Endothelial cell of umbilical vein (primary cell): Measurements from ENCODE around the gene ARMH3. TPM values are rescaled to one million over a fixed set of nuclear protein-coding genes. Genes with fewer than 3 reads are reported as not detected.

Experiments used
- BruUV-seq: library from RNA; stranded (reverse); fragments of 400-500 nt; replicated peaks from 2 replicates; lab custom pipeline; 2021; lab: Mats Ljungman, UMichigan
- CTCF ChIA-PET: fragments of 300-600, 350-600 bp; sonication (Branson Sonifier 250); formaldehyde crosslinking; loops from one replicate; lab custom pipeline; 2021; ENCODE audit warnings: antibody characterized with exemption, inconsistent platforms; lab: Charles Lee
- POLR2A ChIA-PET: fragments of 300-600, 350-600 bp; sonication (Branson Sonifier 250); formaldehyde crosslinking; loops from one replicate; lab custom pipeline; 2021; ENCODE audit warnings: antibody characterized with exemption, inconsistent platforms; lab: Charles Lee
- DNase-seq: peaks from one replicate; pipeline ENCODE4 v3.0.0-alpha.2; 2011; ENCODE audit warnings: low read depth, low spot score
- FAIRE-seq: peaks from 2 replicates; lab custom pipeline; 2011; peaks lifted over from hg19 to GRCh38; lab: Jason Lieb, UNC
- H2AFZ ChIP-seq: 2 replicates; pipeline ENCODE4 v1.6.0; 2012; ENCODE audit warnings: low read depth, low read length, control low read depth, inconsistent platforms
- H3K27ac ChIP-seq: 2 replicates; pipeline ENCODE4 v1.5.1; 2011; ENCODE audit warnings: low read depth, mild to moderate bottlenecking, control low read depth, low read length, moderate library complexity; ENCODE audit not compliant: insufficient read depth
- H3K27me3 ChIP-seq, 2 experiments: 2 replicates each; pipeline versions ENCODE4 v1.6.0 to v1.6.1; 2011; ENCODE audit warnings: low read length in 2 of 2, mixed read lengths in 1 of 2; ENCODE audit not compliant: control insufficient read depth in 2 of 2, insufficient read depth in 2 of 2
- H3K36me3 ChIP-seq, 2 experiments: 2 replicates in 1 of 2; 3 replicates in 1 of 2; pipeline ENCODE4 v1.5.1; 2011; ENCODE audit warnings: low read length in 2 of 2, mild to moderate bottlenecking in 1 of 2, moderate library complexity in 1 of 2; ENCODE audit not compliant: control insufficient read depth in 2 of 2, insufficient read depth in 2 of 2; ENCODE audit errors: extremely low read depth in 1 of 2
- H3K4me1 ChIP-seq: 3 replicates; pipeline ENCODE4 v1.5.1; 2011; ENCODE audit warnings: mild to moderate bottlenecking, low read length; ENCODE audit not compliant: control insufficient read depth, insufficient read depth; ENCODE audit errors: extremely low read depth
- H3K4me2 ChIP-seq: 2 replicates; pipeline ENCODE4 v1.6.1; 2011; ENCODE audit warnings: low read length, control low read depth, mixed read lengths; ENCODE audit not compliant: insufficient read depth
- H3K4me3 ChIP-seq, 3 experiments: fragments of 200-600 bp in 1 of 3; sonication (generic), shearing (Covaris generic) in 1 of 3; replicated peaks in 1 of 3; 2 replicates each; pipeline ENCODE4 v1.5.1; 2011 to 2016; ENCODE audit warnings: control low read depth in 3 of 3, low read length in 3 of 3, mild to moderate bottlenecking in 2 of 3, inconsistent platforms in 1 of 3, low read depth in 1 of 3, moderate library complexity in 1 of 3; ENCODE audit not compliant: insufficient read depth in 1 of 3
- H3K79me2 ChIP-seq: 2 replicates; pipeline ENCODE4 v1.6.0; 2012; ENCODE audit warnings: low read length, inconsistent platforms; ENCODE audit not compliant: control insufficient read depth, insufficient read depth
- H3K9ac ChIP-seq: replicated peaks from 2 replicates; pipeline ENCODE3; 2011; ENCODE audit warnings: low read length, control low read depth; ENCODE audit not compliant: insufficient read depth; ENCODE audit errors: extremely low read depth
- H3K9me1 ChIP-seq: replicated peaks from 3 replicates; pipeline ENCODE4 v1.6.0; 2011; ENCODE audit warnings: mild to moderate bottlenecking, low read length; ENCODE audit not compliant: control insufficient read depth, insufficient read depth; ENCODE audit errors: extremely low read depth
- H3K9me3 ChIP-seq: replicated peaks from 2 replicates; pipeline ENCODE4 v1.5.1; 2012; ENCODE audit warnings: low read length, inconsistent platforms; ENCODE audit not compliant: control insufficient read depth, insufficient read depth
- H4K20me1 ChIP-seq: replicated peaks from 2 replicates; pipeline ENCODE3; 2011; ENCODE audit warnings: mild to moderate bottlenecking, low read length; ENCODE audit not compliant: control insufficient read depth, insufficient read depth; ENCODE audit errors: extremely low read depth
- FOS ChIP-seq: IDR thresholded peaks from 2 replicates; pipeline ENCODE4 v1.6.1; 2011; ENCODE audit warnings: mild to moderate bottlenecking, low read length, moderate library complexity, borderline replicate concordance; ENCODE audit not compliant: insufficient read depth
- GATA2 ChIP-seq: IDR thresholded peaks from 2 replicates; pipeline ENCODE4 v1.7.0; 2011; ENCODE audit warnings: low read depth, mild to moderate bottlenecking, moderate library complexity, mixed read lengths, low read length; ENCODE audit not compliant: insufficient read length, insufficient read depth
- JUN ChIP-seq: IDR thresholded peaks from 2 replicates; pipeline ENCODE4 v1.6.1; 2011; ENCODE audit warnings: borderline replicate concordance, low read depth; ENCODE audit not compliant: insufficient read length, insufficient read depth
- MYC ChIP-seq: IDR thresholded peaks from one replicate; pipeline ENCODE4 v1.6.1; 2011; ENCODE audit warnings: mild to moderate bottlenecking, low read depth, low read length
- POLR2A ChIP-seq: IDR thresholded peaks from 2 replicates; pipeline ENCODE4 v1.6.1; 2012; ENCODE audit warnings: low read depth, mild to moderate bottlenecking, control low read depth, low read length
- POLR2AphosphoS5 ChIP-seq: IDR thresholded peaks from 2 replicates; pipeline ENCODE4 v1.6.1; 2012; ENCODE audit warnings: low read depth, mild to moderate bottlenecking, control low read depth, low read length, moderate library complexity; ENCODE audit not compliant: insufficient read depth
- dilution Hi-C: fragments of 300-500 bp; cut with MboI; formaldehyde crosslinking; loops from one replicate; pipeline ENCODE4 v1.15.0; 2019; ENCODE audit warnings: low sequenced_read_pairs; ENCODE audit not compliant: extremely low pct_ligation_motif_present
- intact Hi-C: fragments of 100-400 bp; cut with micrococcal nuclease; formaldehyde crosslinking; loops from one replicate; pipeline ENCODE4 v1.10.0; 2022
- polyA plus RNA-seq, 4 experiments: library from polyadenylated mRNA; depleted of rRNA in 3 of 4; stranded (reverse) in 3 of 4; unstranded in 1 of 4; fragments of >200 nt; gene quantifications; 2 replicates each; pipeline versions ENCODE4 v1.2.1 to v1.2.3, GENCODE V29; 2011 to 2012; ENCODE audit warnings: missing spikeins in 1 of 4
- total RNA-seq: library from RNA; stranded (reverse); gene quantifications from 2 replicates; pipeline ENCODE4 v1.2.3, GENCODE V29; 2021
- TF ChIP-seq, protein P1 (sequence below), 2 donors: IDR thresholded peaks; 1 replicate in 1 of 2; 2 replicates in 1 of 2; pipeline ENCODE4 v1.5.1; 2011; ENCODE audit warnings: low read length in 2 of 2, mild to moderate bottlenecking in 2 of 2, moderate library complexity in 2 of 2, control low read depth in 1 of 2, inconsistent platforms in 1 of 2, low read depth in 1 of 2; ENCODE audit not compliant: insufficient read depth in 1 of 2; ENCODE audit errors: extremely low read depth in 1 of 2
- TF ChIP-seq, protein P2 (sequence below): IDR thresholded peaks from 2 replicates; pipeline ENCODE4 v1.6.1; 2011; ENCODE audit not compliant: insufficient read depth, insufficient read length

The ARMH3 gene
- total and polyA plus RNA-seq, 2 donors (not counting 3 experiments of a cell fraction or from before 2014, with no cell fraction given): 13.1 to 17.6 TPM

DNA sequence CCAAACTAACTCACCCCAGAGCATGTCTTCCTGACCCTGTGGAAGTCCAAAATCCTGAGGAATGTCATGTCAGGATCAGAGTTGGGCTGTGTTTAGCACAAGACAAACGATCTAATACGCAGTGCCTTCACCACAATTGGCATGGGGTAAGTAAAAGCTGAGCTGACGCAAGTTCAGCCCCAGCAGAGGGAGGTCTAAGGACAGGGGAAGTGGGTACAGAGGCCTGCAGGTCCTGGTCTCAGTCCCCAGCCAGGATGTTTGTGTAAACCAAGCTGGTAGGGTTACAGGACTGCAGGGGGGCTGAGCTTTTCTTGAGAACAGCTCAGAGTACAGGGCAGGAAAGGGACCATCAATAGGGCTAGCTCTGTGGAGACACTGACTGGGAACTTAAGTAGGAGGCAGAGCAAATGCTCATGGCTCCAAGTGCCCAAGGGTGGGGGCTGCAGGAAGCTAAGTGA, 207.1 kb downstream of the ARMH3 start:
- no peaks in the 10 kb centered on the region for H4K20me1 ChIP-seq
- H3K4me2 ChIP-seq: peak overlapping the region; percentile 18
- no peak overlapping the region for H3K4me3 ChIP-seq
- H3K79me2 ChIP-seq: no peaks in the 10 kb centered on the region
- H3K4me1 ChIP-seq: peaks cover 26% of the 10 kb centered on the region
- H3K36me3 ChIP-seq: no peaks in the 10 kb centered on the region
- H3K9me1 ChIP-seq: no peaks in the 10 kb centered on the region
- no peaks in the 10 kb centered on the region for H3K9me3 ChIP-seq
- peak overlapping the region; percentile 71 for H3K27ac ChIP-seq
- H2AFZ ChIP-seq: peak overlapping the region; percentile 7
- H3K9ac ChIP-seq: no peak overlapping the region
- DNase-seq (no peak), FAIRE-seq (no peak)
- dilution Hi-C loops: no loop called here
- ChIA-PET POLR2A (interaction anchor here (1.0 kb wide), 1 partner anchor 89 kb away, joined by 3 read pairs; no protein-coding TSS in a partner anchor), CTCF (interaction anchor here (0.7 to 3.6 kb wide), 16 partner anchors 8 to 263 kb away, joined by 3 to 41 read pairs (median 6); partner anchors contain the start of gene OGA)
- intact Hi-C loops: loop anchor here (1.0 to 5.0 kb wide), 2 partner anchors 9 to 88 kb away; no protein-coding TSS in a partner anchor
- TF ChIP-seq, protein P1, sequence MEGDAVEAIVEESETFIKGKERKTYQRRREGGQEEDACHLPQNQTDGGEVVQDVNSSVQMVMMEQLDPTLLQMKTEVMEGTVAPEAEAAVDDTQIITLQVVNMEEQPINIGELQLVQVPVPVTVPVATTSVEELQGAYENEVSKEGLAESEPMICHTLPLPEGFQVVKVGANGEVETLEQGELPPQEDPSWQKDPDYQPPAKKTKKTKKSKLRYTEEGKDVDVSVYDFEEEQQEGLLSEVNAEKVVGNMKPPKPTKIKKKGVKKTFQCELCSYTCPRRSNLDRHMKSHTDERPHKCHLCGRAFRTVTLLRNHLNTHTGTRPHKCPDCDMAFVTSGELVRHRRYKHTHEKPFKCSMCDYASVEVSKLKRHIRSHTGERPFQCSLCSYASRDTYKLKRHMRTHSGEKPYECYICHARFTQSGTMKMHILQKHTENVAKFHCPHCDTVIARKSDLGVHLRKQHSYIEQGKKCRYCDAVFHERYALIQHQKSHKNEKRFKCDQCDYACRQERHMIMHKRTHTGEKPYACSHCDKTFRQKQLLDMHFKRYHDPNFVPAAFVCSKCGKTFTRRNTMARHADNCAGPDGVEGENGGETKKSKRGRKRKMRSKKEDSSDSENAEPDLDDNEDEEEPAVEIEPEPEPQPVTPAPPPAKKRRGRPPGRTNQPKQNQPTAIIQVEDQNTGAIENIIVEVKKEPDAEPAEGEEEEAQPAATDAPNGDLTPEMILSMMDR (IDR thresholded peaks at IDR 0.05; ENCODE audit: extremely low read depth in 1 of 2, insufficient read depth in 1 of 2, low read depth in 1 of 2, low read length in 2 of 2): no peak
- TF ChIP-seq GATA2: no peak
- TF ChIP-seq, protein P2, sequence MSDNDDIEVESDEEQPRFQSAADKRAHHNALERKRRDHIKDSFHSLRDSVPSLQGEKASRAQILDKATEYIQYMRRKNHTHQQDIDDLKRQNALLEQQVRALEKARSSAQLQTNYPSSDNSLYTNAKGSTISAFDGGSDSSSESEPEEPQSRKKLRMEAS: no peak
- no peak for TF ChIP-seq JUN
- TF ChIP-seq POLR2AphosphoS5: no peak
- TF ChIP-seq FOS: no peak
- no peak for TF ChIP-seq POLR2A
- TF ChIP-seq MYC: no peak
- H3K27me3 ChIP-seq: no peaks in the 10 kb centered on the region
- TSS peak; percentile 58 for BruUV-seq
